K562 (cell line): Measurements from ENCODE around the gene TRABD2B. TPM values are rescaled to one million over a fixed set of nuclear protein-coding genes. Genes with fewer than 3 reads are reported as not detected.

Experiments used
- ATAC-seq: fragments of 200-7000 bp; cut with Tn5 transposase; 3 replicates; pipeline ENCODE4 v1.9.1; 2020; ENCODE audit warnings: moderate library complexity
- BruUV-seq: library from RNA; stranded (reverse); fragments of 400-500 nt; replicated peaks from 2 replicates; lab custom pipeline; 2021; lab: Mats Ljungman, UMichigan
- CTCF ChIA-PET: fragments of 300-600 bp; formaldehyde crosslinking; extraction: SDS; loops from one replicate; lab custom pipeline; 2021; ENCODE audit warnings: low intra/inter-chr PET ratio; lab: Yijun Ruan, JAX
- POLR2A ChIA-PET: fragments of 300-600, 350-650 bp; sonication (Branson Sonifier 250); formaldehyde crosslinking; extraction: SDS; loops from one replicate; lab custom pipeline; 2021; ENCODE audit warnings: antibody characterized with exemption, inconsistent platforms; lab: Yijun Ruan, JAX
- DNase-seq, 4 experiments: peaks; one replicate each; pipeline versions ENCODE4 v3.0.0 to v3.0.0-alpha.2; 2011 to 2018; ENCODE audit warnings: low spot score in 3 of 4, mixed read lengths in 3 of 4; ENCODE audit errors: extremely low read depth in 1 of 4
- FAIRE-seq: peaks from 2 replicates; lab custom pipeline; 2011; peaks lifted over from hg19 to GRCh38; lab: Jason Lieb, UNC
- H2AFZ ChIP-seq: 2 replicates; pipeline ENCODE4 v1.6.0; 2011; ENCODE audit warnings: low read depth, low read length, control low read depth, inconsistent platforms
- H3K27ac ChIP-seq: fragments of 200-600 bp; 3 replicates; pipeline ENCODE4 v1.8.0; 2011; ENCODE audit warnings: low read depth, mild to moderate bottlenecking, control low read depth, inconsistent platforms, low read length, moderate library complexity, mixed read lengths; ENCODE audit errors: extremely low read depth
- H3K27me3 ChIP-seq, 2 experiments: fragments of 300-600 bp in 1 of 2; 2 replicates in 1 of 2; 3 replicates in 1 of 2; pipeline versions ENCODE4 v1.6.0 to v1.8.0; 2011; ENCODE audit warnings: inconsistent platforms in 2 of 2, low read length in 2 of 2, mild to moderate bottlenecking in 1 of 2, mixed read lengths in 1 of 2, moderate library complexity in 1 of 2; ENCODE audit not compliant: control insufficient read depth in 2 of 2, insufficient read depth in 2 of 2
- H3K36me3 ChIP-seq: fragments of 300-600 bp; 3 replicates; pipeline ENCODE4 v1.8.0; 2011; ENCODE audit warnings: mild to moderate bottlenecking, low read length, inconsistent platforms; ENCODE audit not compliant: control insufficient read depth, insufficient read depth
- H3K4me1 ChIP-seq, 2 experiments: fragments of 200-600 bp in 1 of 2; replicated peaks in 1 of 2; 2 replicates in 1 of 2; 3 replicates in 1 of 2; pipeline versions ENCODE4 v1.5.1 to v1.8.0; 2011; ENCODE audit warnings: inconsistent platforms in 2 of 2, low read length in 2 of 2, mild to moderate bottlenecking in 1 of 2, mixed read lengths in 1 of 2, moderate library complexity in 1 of 2; ENCODE audit not compliant: control insufficient read depth in 2 of 2, insufficient read depth in 2 of 2
- H3K4me2 ChIP-seq: 2 replicates; pipeline ENCODE4 v1.6.1; 2011; ENCODE audit warnings: low read length, control low read depth, inconsistent platforms, mixed read lengths; ENCODE audit not compliant: insufficient read depth
- H3K4me3 ChIP-seq: fragments of 200-600 bp; sonication (generic), shearing (Covaris generic); 2 replicates; pipeline ENCODE4 v1.5.1; 2016; ENCODE audit warnings: control low read depth, inconsistent platforms
- H3K79me2 ChIP-seq: fragments of 200-600 bp; 3 replicates; pipeline ENCODE4 v1.8.0; 2011; ENCODE audit warnings: low read length, inconsistent platforms; ENCODE audit not compliant: control insufficient read depth, insufficient read depth
- H3K9ac ChIP-seq, 2 experiments: 2 replicates each; pipeline versions ENCODE4 v1.6.0 to v1.6.1; 2011; ENCODE audit warnings: low read depth in 2 of 2, low read length in 2 of 2, control low read depth in 1 of 2, inconsistent platforms in 1 of 2, mild to moderate bottlenecking in 1 of 2, mixed read lengths in 1 of 2; ENCODE audit not compliant: insufficient read depth in 1 of 2
- H3K9me1 ChIP-seq: one replicate; pipeline ENCODE4 v1.6.0; 2011; ENCODE audit warnings: inconsistent platforms, mild to moderate bottlenecking, low read length, moderate library complexity; ENCODE audit not compliant: control insufficient read depth, insufficient read depth
- H3K9me3 ChIP-seq: replicated peaks from 2 replicates; pipeline ENCODE4 v1.5.1; 2011; ENCODE audit warnings: low read depth, low read length, inconsistent platforms; ENCODE audit not compliant: control insufficient read depth, insufficient read depth
- H4K20me1 ChIP-seq: replicated peaks from 2 replicates; pipeline ENCODE4 v1.6.1; 2011; ENCODE audit warnings: low read length, inconsistent platforms, mixed read lengths; ENCODE audit not compliant: control insufficient read depth, insufficient read depth
- CEBPG ChIP-seq, 3 experiments: fragments of 200-800 bp in 1 of 3; sonication (Bioruptor generic) in 1 of 3; sonication (generic) in 1 of 3; formaldehyde crosslinking in 1 of 3; IDR thresholded peaks in 2 of 3; conservative IDR thresholded peaks in 1 of 3; 2 replicates each; pipeline versions ENCODE4 v1.6.1 to v1.8.0; 2016 to 2022; ENCODE audit warnings: missing compliant biosample characterization in 2 of 3, missing genetic modification characterization in 2 of 3, mild to moderate bottlenecking in 1 of 3, missing genetic modification reagents in 1 of 3
- HLTF ChIP-seq: fragments of 450-650 bp; IDR thresholded peaks from 2 replicates; pipeline ENCODE4 v1.6.1; 2016
- NR2C2 ChIP-seq, 2 experiments: fragments of 200-800 bp in 1 of 2; sonication (Bioruptor generic) in 1 of 2; sonication (generic) in 1 of 2; formaldehyde crosslinking in 1 of 2; IDR thresholded peaks; 2 replicates each; pipeline versions ENCODE4 v1.6.1 to v1.8.0; 2016 to 2022; ENCODE audit warnings: mild to moderate bottlenecking in 1 of 2, missing compliant biosample characterization in 1 of 2, missing genetic modification characterization in 1 of 2, missing genetic modification reagents in 1 of 2
- NR2F6 ChIP-seq: fragments of 450-650 bp; formaldehyde crosslinking; IDR thresholded peaks from 2 replicates; pipeline ENCODE4 v1.4.0; 2020; ENCODE audit warnings: mild to moderate bottlenecking
- RBM25 ChIP-seq: fragments of 200-400 bp; formaldehyde crosslinking; IDR thresholded peaks from 2 replicates; pipeline ENCODE4 v1.6.1; 2018; ENCODE audit warnings: low read length, low read depth, moderate library complexity; ENCODE audit not compliant: severe bottlenecking
- SREBF1 ChIP-seq: fragments of 150-350 bp; IDR thresholded peaks from 2 replicates; pipeline ENCODE4 v1.6.1; 2014; ENCODE audit warnings: antibody characterized with exemption, low read depth, low read length, borderline replicate concordance
- TCFL5 ChIP-seq: fragments of 250-450 bp; sonication (Bioruptor Pico); conservative IDR thresholded peaks from 2 replicates; pipeline ENCODE4 v1.6.1; 2021; ENCODE audit warnings: mild to moderate bottlenecking, moderate library complexity, matching md5 sums
- U2AF2 ChIP-seq: fragments of 200-400 bp; formaldehyde crosslinking; optimal IDR thresholded peaks from 2 replicates; pipeline ENCODE3; 2017; ENCODE audit warnings: low read depth, mild to moderate bottlenecking, low read length
- ZC3H8 ChIP-seq: fragments of 450-650 bp; IDR thresholded peaks from 2 replicates; pipeline ENCODE4 v1.6.1; 2017
- ZKSCAN1 ChIP-seq: fragments of 150-350 bp; IDR thresholded peaks from 2 replicates; pipeline ENCODE4 v1.6.1; 2016; ENCODE audit warnings: low read depth, low read length
- ZMIZ1 ChIP-seq, 2 experiments: fragments of 150-350 bp in 1 of 2; IDR thresholded peaks; 2 replicates each; pipeline ENCODE4 v1.6.1; 2012 to 2016; ENCODE audit warnings: low read depth in 2 of 2, low read length in 2 of 2, mild to moderate bottlenecking in 1 of 2, moderate library complexity in 1 of 2
- ZNF133 ChIP-seq: fragments of 250-450 bp; sonication (Bioruptor Pico); IDR thresholded peaks from 2 replicates; pipeline ENCODE4 v1.4.0; 2020; ENCODE audit warnings: mild to moderate bottlenecking
- WGBS: fragments of 100-300 bp; shearing (Covaris generic); methylation state at CpG from one replicate; pipeline ENCODE4 v1.1.6; 2016; ENCODE audit warnings: low coverage, mixed read lengths; ENCODE audit not compliant: insufficient coverage; ENCODE audit errors: missing lambda C conversion rate; 5-methylcytosine and 5-hydroxymethylcytosine counted together
- in situ Hi-C: fragments of 300-500 bp; cut with MboI; formaldehyde crosslinking; loops from 4 replicates; pipeline ENCODE4 v1.15.0; 2018; ENCODE audit warnings: inconsistent platforms, mixed read lengths
- intact Hi-C: fragments of 100-400 bp; cut with micrococcal nuclease; formaldehyde crosslinking; loops from 2 replicates; pipeline ENCODE4 v1.14.2; 2022
- polyA plus RNA-seq, 8 experiments: library from polyadenylated mRNA; depleted of rRNA in 4 of 8; stranded (reverse) in 5 of 8; unstranded in 3 of 8; fragments of >200 nt; fragmentation: Nextera tagmentation in 2 of 8; fragmentation: Illumina TruSeq in 1 of 8; extraction: Ambion mirVana in 2 of 8; extraction: Trizol in 1 of 8; gene quantifications; 2 replicates each; pipeline versions ENCODE4 v1.2.1 to v1.2.3, GENCODE V29; 2011 to 2014; ENCODE audit warnings: inconsistent platforms in 1 of 8, missing spikeins in 1 of 8
- total RNA-seq, 7 experiments: library from RNA; depleted of rRNA in 6 of 7; stranded (reverse); fragments of >200 nt in 6 of 7; fragmentation: Illumina TruSeq in 2 of 7; extraction: Trizol in 2 of 7; gene quantifications; 2 replicates each; pipeline versions ENCODE4 v1.2.1 to v1.2.3, GENCODE V29; 2011 to 2021; ENCODE audit warnings: low replicate concordance in 1 of 7

TRABD2B gene
- total and polyA plus RNA-seq, 9 of the 15 experiments (the other 6 are each of a cell fraction or from before 2014, with no cell fraction given): not detected

GRCh38 chr1:47976267-47976666, 20.9 kb downstream of the TRABD2B start:
- no peak overlapping the region for H3K4me3 ChIP-seq
- H3K27me3 ChIP-seq: peaks cover 0 to 16% of the 10 kb centered on the region in 2 experiments; a peak in 1 of 5 replicates
- H3K79me2 ChIP-seq: no peaks in the 10 kb centered on the region
- DNase-seq (no peak), ATAC-seq (no peak), FAIRE-seq (no peak)
- H2AFZ ChIP-seq: no peak overlapping the region
- no peaks in the 10 kb centered on the region for H3K36me3 ChIP-seq
- no peak overlapping the region for H3K27ac ChIP-seq
- ChIA-PET POLR2A (no interaction called here), CTCF (no interaction called here)
- H3K4me1 ChIP-seq: no peaks in the 10 kb centered on the region
- in situ Hi-C loops: no loop called here
- H3K9me3 ChIP-seq: no peaks in the 10 kb centered on the region
- no TSS peak for BruUV-seq
- no peaks in the 10 kb centered on the region for H3K9me1 ChIP-seq
- intact Hi-C loops: no loop called here
- no peak overlapping the region for H3K9ac ChIP-seq
- whole genome bisulfite sequencing: 0% methylated on average over 3 of the region's 3 CpGs
- TF ChIP-seq ZKSCAN1 (peak; percentile 55; the same call in 1 of the 2 replicates), NR2F6 (CRISPR knock-in tag) (no peak)
- no peaks in the 10 kb centered on the region; the same call in 1 of the 2 replicates for H4K20me1 ChIP-seq
- H3K4me2 ChIP-seq: no peak overlapping the region

DNA sequence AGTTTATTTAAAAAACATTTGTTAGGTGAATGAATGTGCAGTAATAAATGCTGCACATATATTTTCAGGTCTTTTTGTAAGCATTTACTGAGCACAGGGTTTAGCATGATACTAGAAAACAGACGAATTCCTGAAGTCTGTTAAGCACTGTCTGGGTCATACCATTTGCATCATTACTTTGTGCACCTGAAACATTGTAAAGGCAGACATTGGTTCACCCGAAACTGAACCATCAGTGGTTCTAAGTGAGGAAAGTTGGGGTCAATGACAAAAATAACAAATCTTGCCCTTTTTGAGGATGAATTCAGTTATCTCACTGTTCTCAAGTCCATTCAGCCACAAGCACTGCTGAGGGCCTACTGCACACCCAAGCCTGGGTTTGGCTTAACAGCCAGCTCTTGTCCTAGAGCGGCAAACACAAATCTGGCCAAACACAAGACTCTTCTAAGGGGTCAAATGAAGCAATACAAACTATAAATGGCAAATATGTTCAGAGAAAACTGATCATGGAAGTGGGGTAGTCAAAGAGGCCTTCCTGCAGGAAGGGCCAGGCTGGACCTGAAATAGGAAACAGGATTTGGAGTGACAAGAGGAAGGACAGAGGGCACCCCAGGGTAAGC, 21.8 kb downstream of the TRABD2B start:
- DNase-seq: no peak
- Histone ChIP-seq H2AFZ (no peak overlapping the region), H3K79me2 (no peaks in the 10 kb centered on the region), H3K27ac (no peak overlapping the region), H3K9me3 (no peaks in the 10 kb centered on the region), H3K9ac (no peak overlapping the region), H3K4me1 (no peaks in the 10 kb centered on the region), H3K4me3 (no peak overlapping the region), H3K27me3 (peaks cover 0 to 16% of the 10 kb centered on the region in 2 experiments; a peak in 1 of 5 replicates), H3K9me1 (no peaks in the 10 kb centered on the region), H3K4me2 (no peak overlapping the region), H4K20me1 (no peaks in the 10 kb centered on the region; the same call in 1 of the 2 replicates), H3K36me3 (no peaks in the 10 kb centered on the region)
- ATAC-seq: no peak
- ChIA-PET CTCF (no interaction called here), POLR2A (no interaction called here)
- intact Hi-C loops (no loop called here), in situ Hi-C loops (no loop called here)
- no TSS peak for BruUV-seq
- no peak for FAIRE-seq
- WGBS: 0% methylated on average over 3 of the region's 3 CpGs
- TF ChIP-seq U2AF2 (no peak), SREBF1 (no peak), ZMIZ1 (IDR thresholded peaks at IDR 0.05; ENCODE audit: low read depth in 2 of 2, low read length in 2 of 2) (no peak), ZNF133 (CRISPR knock-in tag) (no peak), RBM25 (no peak), ZC3H8 (no peak), NR2C2 (CRISPR knock-in tag; IDR thresholded peaks at IDR 0.05) (no peak), NR2C2 (tag; IDR thresholded peaks at IDR 0.05) (no peak), CEBPG (CRISPR knock-in tag; IDR thresholded peaks at IDR 0.05) (no peak), CEBPG (tag; conservative IDR thresholded peaks at IDR 0.05 in 1 of 2, IDR thresholded peaks at IDR 0.05 in 1 of 2) (no peak), TCFL5 (no peak), HLTF (no peak)
